Neural crest cell (in vitro differentiated cells): ENCODE data around the gene LUC7L2. TPM values are rescaled to one million over a fixed set of nuclear protein-coding genes. Genes with fewer than 3 reads are reported as not detected.

ENCODE experiments used
- DNase-seq: peaks from one replicate; pipeline ENCODE4 v3.0.0; 2021; ENCODE audit warnings: low read depth, mixed read lengths, low spot score
- H3K27ac Mint-ChIP-seq: one replicate; pipeline ENCODE4 v1.8.0; 2021; ENCODE audit warnings: mild to moderate bottlenecking, mixed read lengths; ENCODE audit not compliant: unreplicated experiment
- H3K27me3 Mint-ChIP-seq: 2 replicates; pipeline ENCODE4 v1.8.0; 2021; ENCODE audit warnings: low read depth, mild to moderate bottlenecking, mixed read lengths
- H3K36me3 Mint-ChIP-seq: 2 replicates; pipeline ENCODE4 v1.8.0; 2021; ENCODE audit warnings: low read depth, mild to moderate bottlenecking, mixed read lengths
- H3K4me1 Mint-ChIP-seq: 2 replicates; pipeline ENCODE4 v1.8.0; 2021; ENCODE audit warnings: mixed read lengths
- H3K4me3 Mint-ChIP-seq: one replicate; pipeline ENCODE4 v1.8.0; 2021; ENCODE audit warnings: mild to moderate bottlenecking, mixed read lengths
- H3K9me3 Mint-ChIP-seq: 2 replicates; pipeline ENCODE4 v1.8.0; 2021; ENCODE audit warnings: mixed read lengths
- total RNA-seq: library from RNA; stranded (reverse); gene quantifications from 2 replicates; pipeline ENCODE4 v1.2.1, GENCODE V29; 2021
- TF ChIP-seq, protein P1 (sequence below): fragments of 200-600 bp; sonication (generic); conservative IDR thresholded peaks from 2 replicates; pipeline ENCODE4 v1.5.0; 2021; ENCODE audit warnings: antibody characterized with exemption, mild to moderate bottlenecking

The LUC7L2 gene
- total RNA-seq, 1 donor from 2014 or later: 102 TPM

DNA sequence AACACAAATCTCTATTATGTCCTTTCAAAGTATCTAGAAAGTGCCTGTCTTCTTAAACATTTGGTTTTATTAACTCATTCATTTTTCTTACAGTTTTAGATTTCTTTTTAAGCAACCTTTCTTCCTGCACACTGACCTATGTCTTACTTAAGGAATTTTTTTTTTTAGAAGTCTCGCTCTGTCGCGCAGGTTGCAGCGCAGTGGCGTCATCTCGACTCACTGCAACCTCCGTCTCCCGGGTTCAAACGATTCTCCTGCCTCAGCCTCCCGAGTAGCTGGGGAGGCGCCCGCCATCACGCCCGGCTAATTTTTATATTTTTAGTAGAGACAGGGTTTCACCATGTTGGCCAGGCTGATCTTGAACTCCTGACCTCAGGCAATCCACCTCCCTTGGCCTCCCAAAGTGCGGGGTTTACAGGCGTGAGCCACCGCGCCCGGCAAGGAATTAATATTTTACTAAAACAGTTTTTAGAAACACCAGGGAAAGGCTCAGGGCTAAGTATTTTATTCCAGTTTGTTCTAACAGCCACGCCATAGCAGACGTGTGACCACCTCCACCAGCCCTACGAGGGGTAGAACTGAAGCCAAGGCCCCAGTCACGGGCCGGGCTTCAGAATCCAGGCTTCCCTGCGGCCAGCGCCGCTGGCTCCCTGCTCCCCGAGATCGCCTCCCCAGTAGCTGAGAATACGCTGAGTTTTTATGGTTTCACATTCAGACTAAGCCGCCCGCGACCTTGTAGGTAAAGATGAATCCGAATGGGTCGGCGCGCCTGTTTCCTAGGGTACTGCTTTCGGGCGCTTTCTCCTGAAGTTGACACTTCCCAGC is 941 bp upstream of the LUC7L2 start:
- Mint-ChIP-seq H3K27me3 (no peaks in the 10 kb centered on the region), H3K36me3 (peaks cover 6% of the 10 kb centered on the region), H3K9me3 (no peaks in the 10 kb centered on the region), H3K27ac (peak overlapping the region; percentile 99), H3K4me3 (peak overlapping the region; percentile 98), H3K4me1 (peaks cover 42% of the 10 kb centered on the region)
- no peak for DNase-seq
- TF ChIP-seq, protein P1, sequence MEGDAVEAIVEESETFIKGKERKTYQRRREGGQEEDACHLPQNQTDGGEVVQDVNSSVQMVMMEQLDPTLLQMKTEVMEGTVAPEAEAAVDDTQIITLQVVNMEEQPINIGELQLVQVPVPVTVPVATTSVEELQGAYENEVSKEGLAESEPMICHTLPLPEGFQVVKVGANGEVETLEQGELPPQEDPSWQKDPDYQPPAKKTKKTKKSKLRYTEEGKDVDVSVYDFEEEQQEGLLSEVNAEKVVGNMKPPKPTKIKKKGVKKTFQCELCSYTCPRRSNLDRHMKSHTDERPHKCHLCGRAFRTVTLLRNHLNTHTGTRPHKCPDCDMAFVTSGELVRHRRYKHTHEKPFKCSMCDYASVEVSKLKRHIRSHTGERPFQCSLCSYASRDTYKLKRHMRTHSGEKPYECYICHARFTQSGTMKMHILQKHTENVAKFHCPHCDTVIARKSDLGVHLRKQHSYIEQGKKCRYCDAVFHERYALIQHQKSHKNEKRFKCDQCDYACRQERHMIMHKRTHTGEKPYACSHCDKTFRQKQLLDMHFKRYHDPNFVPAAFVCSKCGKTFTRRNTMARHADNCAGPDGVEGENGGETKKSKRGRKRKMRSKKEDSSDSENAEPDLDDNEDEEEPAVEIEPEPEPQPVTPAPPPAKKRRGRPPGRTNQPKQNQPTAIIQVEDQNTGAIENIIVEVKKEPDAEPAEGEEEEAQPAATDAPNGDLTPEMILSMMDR: no peak

DNA sequence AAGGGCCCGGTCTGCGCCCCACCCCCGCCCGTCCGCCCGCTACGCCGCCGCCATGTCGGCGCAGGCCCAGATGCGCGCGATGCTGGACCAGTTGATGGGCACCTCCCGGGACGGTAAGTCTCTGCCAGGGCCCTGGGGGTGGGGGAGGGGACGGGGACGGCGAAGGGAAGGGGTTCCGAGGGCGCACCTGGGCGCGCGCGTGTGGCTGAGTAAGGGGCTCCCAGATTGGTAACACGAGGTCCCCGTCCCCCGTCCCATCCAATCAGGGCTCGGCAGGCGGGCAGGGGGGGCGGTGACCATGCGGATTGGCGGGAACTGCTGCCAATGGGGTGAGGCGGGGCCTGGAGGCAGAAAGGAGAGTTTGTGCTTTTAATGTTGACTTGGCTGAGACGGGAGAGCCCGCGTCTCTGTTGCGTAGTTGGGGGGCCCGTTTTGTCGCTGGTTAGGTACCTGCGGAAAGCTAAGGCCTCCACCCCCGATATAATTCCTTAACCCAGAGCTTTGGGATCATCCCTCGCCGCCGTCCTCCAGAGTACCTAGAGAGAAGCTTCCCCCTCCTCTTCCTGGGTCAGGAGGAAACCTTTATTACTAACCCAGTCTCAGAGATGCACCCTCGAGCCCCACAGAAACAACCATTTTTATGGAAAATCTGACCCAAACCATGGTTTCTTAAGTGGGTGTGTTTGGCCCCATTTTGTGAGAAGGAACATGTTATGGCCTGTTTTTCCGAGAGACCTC is 685 bp downstream of the LUC7L2 start:
- Mint-ChIP-seq H3K27me3 (no peaks in the 10 kb centered on the region), H3K9me3 (no peaks in the 10 kb centered on the region), H3K27ac (peak overlapping the region; percentile 98), H3K4me3 (peak overlapping the region; percentile 98), H3K4me1 (peaks cover 44% of the 10 kb centered on the region), H3K36me3 (peaks cover 6% of the 10 kb centered on the region)
- peak; percentile 97 for DNase-seq
- TF ChIP-seq, protein P1: no peak

DNA sequence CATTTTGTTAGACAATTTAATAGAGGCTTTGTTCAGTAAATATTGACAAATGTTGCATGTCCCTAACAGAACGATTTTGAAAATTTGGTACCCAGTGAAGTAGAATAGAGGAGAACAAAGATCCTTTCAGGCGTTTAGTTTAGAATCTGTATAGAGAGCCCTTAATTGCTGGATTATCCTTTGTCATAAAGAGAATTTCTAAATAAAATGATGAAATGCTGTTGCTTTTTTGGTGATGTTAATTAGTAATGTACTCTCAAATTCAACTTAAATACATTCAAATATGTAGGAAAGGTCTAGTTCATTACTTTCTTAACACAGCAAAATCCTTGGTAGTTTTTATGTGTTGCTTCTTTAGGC is 1.2 kb downstream of the LUC7L2 start:
- no peak for DNase-seq
- no peaks in the 10 kb centered on the region for H3K27me3 Mint-ChIP-seq

DNA sequence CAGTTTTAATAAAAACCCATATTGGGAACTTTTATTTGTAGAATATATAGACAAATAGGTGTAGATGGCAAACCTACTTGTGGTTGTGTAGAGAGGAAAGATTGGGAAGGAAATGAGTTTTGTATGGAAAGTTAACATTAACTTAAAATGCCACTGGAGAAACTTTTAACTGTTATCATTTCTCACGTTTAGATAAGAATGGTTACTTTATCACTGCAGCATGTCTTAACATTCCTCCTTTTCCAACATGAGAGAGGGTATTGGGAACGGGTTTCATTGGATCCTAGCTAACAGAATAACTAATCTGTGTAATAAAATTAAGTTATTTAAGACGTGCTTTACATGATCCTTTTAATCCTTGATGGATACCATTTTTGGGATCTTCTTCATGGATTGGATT is 1.8 kb downstream of the LUC7L2 start:
- TF ChIP-seq, protein P1: no peak
- peaks cover 45% of the 10 kb centered on the region for H3K4me1 Mint-ChIP-seq
- H3K9me3 Mint-ChIP-seq: no peaks in the 10 kb centered on the region

More for the DNA sequence above, 1.2 kb downstream of the LUC7L2 start:
- Mint-ChIP-seq H3K4me3 (peak overlapping the region; percentile 98), H3K27ac (peak overlapping the region; percentile 98), H3K9me3 (no peaks in the 10 kb centered on the region), H3K36me3 (peaks cover 6% of the 10 kb centered on the region), H3K4me1 (peaks cover 45% of the 10 kb centered on the region)
- TF ChIP-seq, protein P1: no peak

DNA sequence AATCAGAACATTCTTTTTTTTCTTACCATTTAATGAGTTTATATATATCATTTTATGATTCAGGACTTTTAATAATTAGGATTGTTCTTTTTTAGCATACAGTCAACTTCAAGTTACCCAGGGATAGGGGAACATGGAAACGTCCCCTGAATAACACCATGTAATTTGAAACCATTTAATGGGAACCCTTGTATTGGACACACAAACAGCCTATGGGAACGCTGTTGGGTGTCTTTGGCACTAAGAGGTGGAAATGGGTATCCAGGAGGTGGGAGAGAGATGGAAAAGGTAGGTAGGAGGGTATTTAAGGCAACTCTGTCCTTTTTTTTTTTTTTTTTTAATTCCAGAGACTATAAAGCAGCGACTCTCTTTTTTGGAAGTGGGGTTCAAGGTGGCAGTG is 2.6 kb downstream of the LUC7L2 start:
- H3K9me3 Mint-ChIP-seq: no peaks in the 10 kb centered on the region
- no peaks in the 10 kb centered on the region for H3K27me3 Mint-ChIP-seq
- DNase-seq: no peak
- no peak overlapping the region for H3K27ac Mint-ChIP-seq
- peaks cover 43% of the 10 kb centered on the region for H3K4me1 Mint-ChIP-seq
- TF ChIP-seq, protein P1: no peak
- H3K4me3 Mint-ChIP-seq: peak overlapping the region; percentile 86
- peaks cover 5% of the 10 kb centered on the region for H3K36me3 Mint-ChIP-seq

More for the DNA sequence above, 1.8 kb downstream of the LUC7L2 start:
- Mint-ChIP-seq H3K27ac (peak overlapping the region; percentile 89), H3K27me3 (no peaks in the 10 kb centered on the region), H3K4me3 (peak overlapping the region; percentile 98), H3K36me3 (peaks cover 6% of the 10 kb centered on the region)
- no peak for DNase-seq
